HepG2 (cell line): ENCODE data around the gene COL2A1. TPM values are rescaled to one million over a fixed set of nuclear protein-coding genes. Genes with fewer than 3 reads are reported as not detected.

ENCODE experiments used
- DR1 ChIP-seq: sonication (generic); formaldehyde crosslinking; IDR thresholded peaks from 2 replicates; pipeline ENCODE4 v1.8.0; 2021; ENCODE audit warnings: mild to moderate bottlenecking, missing genetic modification reagents, inconsistent platforms
- FOXK2 ChIP-seq: fragments of 450-650 bp; IDR thresholded peaks from 2 replicates; pipeline ENCODE4 v1.6.1; 2016
- GABPA ChIP-seq, 2 experiments: IDR thresholded peaks; 2 replicates each; pipeline ENCODE4 v1.6.1; 2011 to 2016; ENCODE audit warnings: low read depth in 2 of 2, low read length in 1 of 2, missing biosample characterization in 1 of 2, missing genetic modification characterization in 1 of 2
- MTA3 ChIP-seq: sonication (generic); formaldehyde crosslinking; IDR thresholded peaks from 2 replicates; pipeline ENCODE4 v1.4.0; 2020; ENCODE audit warnings: missing genetic modification reagents
- NAIF1 ChIP-seq: sonication (generic); formaldehyde crosslinking; IDR thresholded peaks from 2 replicates; pipeline ENCODE4 v1.5.0; 2020; ENCODE audit warnings: mild to moderate bottlenecking, missing genetic modification reagents, borderline replicate concordance
- PLRG1 ChIP-seq: fragments of 450-650 bp; conservative IDR thresholded peaks from 2 replicates; pipeline ENCODE4 v1.6.1; 2016
- RFX5 ChIP-seq: IDR thresholded peaks from 2 replicates; pipeline ENCODE4 v1.6.1; 2011; ENCODE audit warnings: low read depth, low read length, improper control_type of control experiment
- STAG1 ChIP-seq: sonication (generic); formaldehyde crosslinking; IDR thresholded peaks from 2 replicates; pipeline ENCODE4 v1.4.0; 2020; ENCODE audit warnings: missing genetic modification reagents
- SYNCRIP ChIP-seq: fragments of 200-400 bp; formaldehyde crosslinking; IDR thresholded peaks from 2 replicates; pipeline ENCODE4 v1.6.1; 2018; ENCODE audit warnings: mild to moderate bottlenecking, low read depth, low read length; ENCODE audit not compliant: insufficient read depth
- TBX2 ChIP-seq: sonication (generic); formaldehyde crosslinking; IDR thresholded peaks from 2 replicates; pipeline ENCODE4 v1.5.0; 2020; ENCODE audit warnings: missing genetic modification reagents, mild to moderate bottlenecking, borderline replicate concordance
- TBX3 ChIP-seq: fragments of 450-650 bp; IDR thresholded peaks from 2 replicates; pipeline ENCODE4 v1.6.1; 2017; ENCODE audit warnings: antibody characterized with exemption, mild to moderate bottlenecking, inconsistent platforms, borderline replicate concordance
- ZBTB21 ChIP-seq: sonication (generic); formaldehyde crosslinking; IDR thresholded peaks from 2 replicates; pipeline ENCODE4 v1.4.0; 2020; ENCODE audit warnings: missing genetic modification reagents
- ZBTB38 ChIP-seq: sonication (generic); formaldehyde crosslinking; IDR thresholded peaks from 2 replicates; pipeline ENCODE4 v1.5.1; 2020; ENCODE audit warnings: mild to moderate bottlenecking, missing genetic modification reagents
- ZFP62 ChIP-seq: sonication (generic); formaldehyde crosslinking; IDR thresholded peaks from 2 replicates; pipeline ENCODE4 v1.4.0; 2020; ENCODE audit warnings: missing genetic modification reagents
- ZNF234 ChIP-seq: sonication (generic); formaldehyde crosslinking; conservative IDR thresholded peaks from 2 replicates; pipeline ENCODE4 v1.5.1; 2020; ENCODE audit warnings: mild to moderate bottlenecking, missing genetic modification reagents
- ZNF546 ChIP-seq: sonication (generic); formaldehyde crosslinking; conservative IDR thresholded peaks from 2 replicates; pipeline ENCODE4 v1.8.1; 2023; ENCODE audit warnings: mild to moderate bottlenecking, missing genetic modification reagents
- ZNF550 ChIP-seq: sonication (generic); formaldehyde crosslinking; IDR thresholded peaks from 2 replicates; pipeline ENCODE4 v1.4.0; 2020; ENCODE audit warnings: mild to moderate bottlenecking, missing genetic modification reagents, borderline replicate concordance
- ZNF562 ChIP-seq: sonication (generic); formaldehyde crosslinking; IDR thresholded peaks from 2 replicates; pipeline ENCODE4 v1.8.0; 2022; ENCODE audit warnings: missing genetic modification reagents, borderline replicate concordance
- ZNF629 ChIP-seq: sonication (generic); formaldehyde crosslinking; conservative IDR thresholded peaks from 2 replicates; pipeline ENCODE4 v1.5.0; 2020; ENCODE audit warnings: missing genetic modification reagents
- ZNF816 ChIP-seq: sonication (generic); formaldehyde crosslinking; IDR thresholded peaks from 2 replicates; pipeline ENCODE4 v1.8.0; 2022; ENCODE audit warnings: missing genetic modification reagents, mild to moderate bottlenecking, borderline replicate concordance
- ZSCAN21 ChIP-seq: sonication (generic); formaldehyde crosslinking; IDR thresholded peaks from 2 replicates; pipeline ENCODE4 v1.8.0; 2022; ENCODE audit warnings: mild to moderate bottlenecking, missing genetic modification reagents, moderate library complexity, borderline replicate concordance
- polyA plus RNA-seq, 8 experiments: library from polyadenylated mRNA; depleted of rRNA in 3 of 8; stranded (reverse) in 7 of 8; unstranded in 1 of 8; fragments of >200 nt; fragmentation: Illumina TruSeq in 4 of 8; extraction: Trizol in 4 of 8; gene quantifications; 2 replicates each; pipeline versions ENCODE4 v1.2.1 to v1.2.3, GENCODE V29; 2011 to 2016; ENCODE audit warnings: low read depth in 4 of 8, missing spikeins in 1 of 8, mixed read lengths in 1 of 8; ENCODE audit not compliant: insufficient read depth in 1 of 8
- total RNA-seq, 5 experiments: library from RNA; depleted of rRNA; stranded (reverse); fragments of >200 nt; fragmentation: Illumina TruSeq; extraction: Trizol; gene quantifications; 2 replicates each; pipeline ENCODE4 v1.2.3, GENCODE V29; 2016; ENCODE audit warnings: low read depth in 1 of 5
- TF ChIP-seq, protein P1 (sequence below): sonication (generic); formaldehyde crosslinking; IDR thresholded peaks from 2 replicates; pipeline ENCODE4 v1.8.1; 2022; ENCODE audit warnings: low read depth, mild to moderate bottlenecking, missing genetic modification reagents
- TF ChIP-seq, protein P2 (sequence below): sonication (generic); formaldehyde crosslinking; IDR thresholded peaks from 2 replicates; pipeline ENCODE4 v1.4.0; 2020; ENCODE audit warnings: missing genetic modification reagents, borderline replicate concordance

Gene COL2A1
- total and polyA plus RNA-seq, 2 of the 13 experiments (the other 11 are each of a cell fraction or from before 2014, with no cell fraction given): 7.4 to 38.3 TPM

DNA sequence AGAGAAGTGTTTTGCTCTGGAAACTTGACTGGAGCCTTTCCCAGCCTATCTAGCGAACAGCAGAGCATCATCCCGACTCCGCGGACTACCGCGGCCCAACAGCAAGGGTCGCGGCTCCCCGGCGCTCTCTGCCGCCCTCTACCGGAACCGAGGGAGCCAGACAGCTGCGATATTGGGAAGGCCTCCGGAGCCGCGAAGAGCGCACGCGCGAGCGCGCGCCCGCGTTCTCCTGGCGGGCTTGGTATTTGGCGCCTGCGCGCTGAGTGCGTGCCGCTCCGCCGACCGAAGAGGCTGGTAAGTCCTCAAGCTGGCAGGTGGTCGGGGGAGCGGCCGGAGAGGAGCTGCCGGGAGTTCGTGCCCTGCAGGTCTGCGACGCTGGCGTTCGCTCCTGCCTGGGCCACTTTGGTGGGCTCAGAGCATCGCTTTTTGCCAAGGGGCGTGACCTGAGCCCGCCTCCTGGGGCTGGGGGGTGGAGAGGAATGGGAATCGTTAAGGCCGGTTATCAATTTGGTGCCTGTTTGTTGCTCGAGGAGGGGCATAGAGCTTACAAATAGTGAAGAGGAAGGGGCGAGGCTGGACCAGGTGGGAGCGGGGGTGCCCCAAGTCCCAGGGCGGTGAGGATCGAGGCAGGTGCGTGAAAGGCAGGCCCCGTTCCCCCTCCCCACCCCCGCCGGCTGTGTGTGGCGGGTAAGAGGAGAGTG, 40.8 kb downstream of the COL2A1 start, which contains the start of gene TMEM106C (continued):
- TF ChIP-seq ZNF550 (CRISPR knock-in tag) (peak; percentile 32; the same call in 1 of the 2 replicates), RFX5 (no peak), STAG1 (CRISPR knock-in tag) (peak; percentile 81), ZNF629 (CRISPR knock-in tag) (peak; percentile 30; the same call in 1 of the 2 replicates), PLRG1 (no peak), ZBTB38 (CRISPR knock-in tag) (peak; percentile 48; the same call in 1 of the 2 replicates), ZNF562 (CRISPR knock-in tag) (no peak), NAIF1 (CRISPR knock-in tag) (no peak), ZNF816 (no peak), TBX2 (CRISPR knock-in tag) (peak; percentile 76; the same call in 1 of the 2 replicates), GABPA (IDR thresholded peaks at IDR 0.05; ENCODE audit: low read depth, low read length) (no peak), GABPA (CRISPR knock-in tag; IDR thresholded peaks at IDR 0.05; ENCODE audit: low read depth) (peak; percentile 11; the same call in 1 of the 2 replicates), DR1 (CRISPR knock-in tag) (peak; percentile 54; the same call in 1 of the 2 replicates), ZBTB21 (CRISPR knock-in tag) (no peak), MTA3 (CRISPR knock-in tag) (no peak), TBX3 (no peak), ZFP62 (CRISPR knock-in tag) (no peak), ZNF234 (CRISPR knock-in tag) (no peak), SYNCRIP (no peak), ZSCAN21 (CRISPR knock-in tag) (peak; percentile 81; the same call in 1 of the 2 replicates), ZNF546 (no peak), FOXK2 (no peak)
- TF ChIP-seq, protein P1, sequence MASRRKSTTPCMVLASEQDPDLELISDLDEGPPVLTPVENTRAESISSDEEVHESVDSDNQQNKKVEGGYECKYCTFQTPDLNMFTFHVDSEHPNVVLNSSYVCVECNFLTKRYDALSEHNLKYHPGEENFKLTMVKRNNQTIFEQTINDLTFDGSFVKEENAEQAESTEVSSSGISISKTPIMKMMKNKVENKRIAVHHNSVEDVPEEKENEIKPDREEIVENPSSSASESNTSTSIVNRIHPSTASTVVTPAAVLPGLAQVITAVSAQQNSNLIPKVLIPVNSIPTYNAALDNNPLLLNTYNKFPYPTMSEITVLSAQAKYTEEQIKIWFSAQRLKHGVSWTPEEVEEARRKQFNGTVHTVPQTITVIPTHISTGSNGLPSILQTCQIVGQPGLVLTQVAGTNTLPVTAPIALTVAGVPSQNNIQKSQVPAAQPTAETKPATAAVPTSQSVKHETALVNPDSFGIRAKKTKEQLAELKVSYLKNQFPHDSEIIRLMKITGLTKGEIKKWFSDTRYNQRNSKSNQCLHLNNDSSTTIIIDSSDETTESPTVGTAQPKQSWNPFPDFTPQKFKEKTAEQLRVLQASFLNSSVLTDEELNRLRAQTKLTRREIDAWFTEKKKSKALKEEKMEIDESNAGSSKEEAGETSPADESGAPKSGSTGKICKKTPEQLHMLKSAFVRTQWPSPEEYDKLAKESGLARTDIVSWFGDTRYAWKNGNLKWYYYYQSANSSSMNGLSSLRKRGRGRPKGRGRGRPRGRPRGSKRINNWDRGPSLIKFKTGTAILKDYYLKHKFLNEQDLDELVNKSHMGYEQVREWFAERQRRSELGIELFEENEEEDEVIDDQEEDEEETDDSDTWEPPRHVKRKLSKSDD (CRISPR knock-in tag): peak; percentile 55; the same call in 1 of the 2 replicates
- TF ChIP-seq, protein P2, sequence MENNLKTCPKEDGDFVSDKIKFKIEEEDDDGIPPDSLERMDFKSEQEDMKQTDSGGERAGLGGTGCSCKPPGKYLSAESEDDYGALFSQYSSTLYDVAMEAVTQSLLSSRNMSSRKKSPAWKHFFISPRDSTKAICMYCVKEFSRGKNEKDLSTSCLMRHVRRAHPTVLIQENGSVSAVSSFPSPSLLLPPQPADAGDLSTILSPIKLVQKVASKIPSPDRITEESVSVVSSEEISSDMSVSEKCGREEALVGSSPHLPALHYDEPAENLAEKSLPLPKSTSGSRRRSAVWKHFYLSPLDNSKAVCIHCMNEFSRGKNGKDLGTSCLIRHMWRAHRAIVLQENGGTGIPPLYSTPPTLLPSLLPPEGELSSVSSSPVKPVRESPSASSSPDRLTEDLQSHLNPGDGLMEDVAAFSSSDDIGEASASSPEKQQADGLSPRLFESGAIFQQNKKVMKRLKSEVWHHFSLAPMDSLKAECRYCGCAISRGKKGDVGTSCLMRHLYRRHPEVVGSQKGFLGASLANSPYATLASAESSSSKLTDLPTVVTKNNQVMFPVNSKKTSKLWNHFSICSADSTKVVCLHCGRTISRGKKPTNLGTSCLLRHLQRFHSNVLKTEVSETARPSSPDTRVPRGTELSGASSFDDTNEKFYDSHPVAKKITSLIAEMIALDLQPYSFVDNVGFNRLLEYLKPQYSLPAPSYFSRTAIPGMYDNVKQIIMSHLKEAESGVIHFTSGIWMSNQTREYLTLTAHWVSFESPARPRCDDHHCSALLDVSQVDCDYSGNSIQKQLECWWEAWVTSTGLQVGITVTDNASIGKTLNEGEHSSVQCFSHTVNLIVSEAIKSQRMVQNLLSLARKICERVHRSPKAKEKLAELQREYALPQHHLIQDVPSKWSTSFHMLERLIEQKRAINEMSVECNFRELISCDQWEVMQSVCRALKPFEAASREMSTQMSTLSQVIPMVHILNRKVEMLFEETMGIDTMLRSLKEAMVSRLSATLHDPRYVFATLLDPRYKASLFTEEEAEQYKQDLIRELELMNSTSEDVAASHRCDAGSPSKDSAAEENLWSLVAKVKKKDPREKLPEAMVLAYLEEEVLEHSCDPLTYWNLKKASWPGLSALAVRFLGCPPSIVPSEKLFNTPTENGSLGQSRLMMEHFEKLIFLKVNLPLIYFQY (CRISPR knock-in tag): peak; percentile 70; the same call in 1 of the 2 replicates
